Naive thymus-derived CD8-positive, alpha-beta T cell (primary cell): ENCODE measurements around the gene ISYNA1. TPM values are rescaled to one million over a fixed set of nuclear protein-coding genes. Genes with fewer than 3 reads are reported as not detected.

Experiments used
- ATAC-seq, 2 donors: fragments of 150-1000 bp; cut with Tn5 transposase in 1 of 2; sonication (Bioruptor Pico), chemical (Tn5 transposase) in 1 of 2; 1 replicate in 1 of 2; 2 replicates in 1 of 2; pipeline ENCODE4 v1.10.0; 2021; ENCODE audit warnings: mild to moderate bottlenecking in 2 of 2, moderate library complexity in 2 of 2
- POLR2A ChIA-PET: fragments of 350-600 bp; sonication (Branson Sonifier 250); formaldehyde crosslinking; loops from one replicate; lab custom pipeline; 2021; ENCODE audit warnings: antibody characterized with exemption; lab: Charles Lee
- DNase-seq, 10 donors: peaks; one replicate each; pipeline versions ENCODE4 v3.0.0 to v3.0.0-alpha.2; 2020 to 2022
- H3K27ac Mint-ChIP-seq, 10 donors: one replicate each; pipeline ENCODE4 v1.8.0; 2020 to 2022; ENCODE audit warnings: mild to moderate bottlenecking in 10 of 10, mixed read lengths in 10 of 10, moderate library complexity in 4 of 10, inconsistent platforms in 1 of 10
- H3K27me3 Mint-ChIP-seq, 5 donors: one replicate each; pipeline ENCODE4 v1.8.0; 2021 to 2022; ENCODE audit warnings: mixed read lengths in 5 of 5
- H3K36me3 Mint-ChIP-seq, 3 donors: one replicate each; pipeline ENCODE4 v1.8.0; 2020 to 2022; ENCODE audit warnings: mixed read lengths in 3 of 3, mild to moderate bottlenecking in 2 of 3, inconsistent platforms in 1 of 3
- H3K4me1 Mint-ChIP-seq, 4 donors: one replicate each; pipeline ENCODE4 v1.8.0; 2021 to 2022; ENCODE audit warnings: mixed read lengths in 4 of 4
- H3K4me3 Mint-ChIP-seq, 10 donors: one replicate each; pipeline ENCODE4 v1.8.0; 2020 to 2022; ENCODE audit warnings: mild to moderate bottlenecking in 10 of 10, mixed read lengths in 10 of 10, moderate library complexity in 6 of 10, inconsistent platforms in 1 of 10
- H3K9me3 Mint-ChIP-seq, 9 donors: one replicate each; pipeline ENCODE4 v1.8.0; 2020 to 2022; ENCODE audit warnings: mixed read lengths in 9 of 9, mild to moderate bottlenecking in 3 of 9, inconsistent platforms in 1 of 9, moderate library complexity in 1 of 9
- polyA plus RNA-seq, 3 donors: library from polyadenylated mRNA; unstranded; fragments of 300-500 nt; fragmentation: Illumina TruSeq; gene quantifications; one replicate each; pipeline ENCODE4 v1.2.3, GENCODE V29; 2021
- total RNA-seq, 8 experiments: library from RNA in 2 of 8; stranded (reverse) in 2 of 8; gene quantifications; one replicate each; pipeline ENCODE4 v1.2.3 and lab custom pipeline; 2021 to 2026

ISYNA1 gene
- total and polyA plus RNA-seq, 5 experiments from 2014 or later: 28.3 to 63.7 (median 53.2) TPM

DNA sequence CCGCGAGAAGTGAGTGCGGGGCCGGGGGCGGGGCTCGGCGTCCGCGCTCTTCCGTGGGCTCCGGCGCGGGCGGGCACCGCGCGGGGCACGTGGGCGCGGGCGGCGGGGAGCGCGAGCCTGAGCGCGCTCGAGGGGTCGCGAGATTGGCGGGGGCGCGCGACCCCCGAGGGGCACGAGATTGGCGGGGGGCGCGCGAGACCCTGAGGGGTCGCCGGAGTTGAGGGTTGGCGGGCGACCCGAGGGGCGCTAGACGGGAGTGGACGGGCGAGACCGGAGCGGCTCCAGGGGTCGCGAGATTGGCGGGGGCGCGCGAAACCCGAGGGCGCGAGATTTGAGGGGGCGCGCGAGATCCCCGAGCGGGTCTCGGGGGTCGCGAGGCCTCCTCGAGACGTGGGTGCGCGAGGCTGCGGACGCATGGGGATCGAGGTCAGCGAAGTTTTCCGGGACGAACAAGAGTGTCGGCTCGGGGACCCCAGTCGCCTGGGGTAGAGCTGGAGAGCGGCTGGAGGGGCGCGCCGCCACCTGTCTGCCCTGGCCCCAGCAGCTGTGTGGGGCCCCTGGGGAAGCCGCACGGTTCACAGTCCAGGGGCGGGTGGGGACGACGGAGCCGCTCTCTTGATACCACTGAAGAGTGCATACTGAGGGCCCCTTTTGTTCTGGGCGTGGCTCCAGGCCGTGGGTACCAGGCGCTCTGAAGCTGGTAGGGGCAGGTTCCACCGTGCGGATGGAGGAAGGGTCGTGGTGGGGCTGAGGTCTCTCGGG lies 18.1 kb downstream of the ISYNA1 start:
- H3K27me3 Mint-ChIP-seq: peaks cover 0 to 28% (median 9%) of the 10 kb centered on the region in 5 donors
- peak overlapping the region; percentile 74 to 92 (median 84) for H3K4me3 Mint-ChIP-seq
- no peaks in the 10 kb centered on the region for H3K36me3 Mint-ChIP-seq
- ATAC-seq: peak; percentile 32 to 34
- H3K4me1 Mint-ChIP-seq: peaks cover 38 to 83% (median 81%) of the 10 kb centered on the region in 4 donors
- H3K27ac Mint-ChIP-seq: peak overlapping the region in 9 of 10 donors; percentile 63 to 95 (median 87)
- peak in 3 of 10 donors; percentile 33 to 71 (median 39) for DNase-seq
- H3K9me3 Mint-ChIP-seq: no peaks in the 10 kb centered on the region
- POLR2A ChIA-PET: interaction anchor here (0.7 to 4.9 kb wide), 9 partner anchors 8 to 401 kb away, joined by 3 to 50 read pairs (median 7); partner anchors contain the start of gene JUND

GRCh38 chr19:18419195-18419698 lies 18.7 kb downstream of the ISYNA1 start, which contains the start of gene SSBP4:
TSS of gene SSBP4 (plus strand) at chr19:18419398. CDS start at chr19:18419649, 251 bp downstream.
- POLR2A ChIA-PET: interaction anchor here (0.6 to 4.9 kb wide), 15 partner anchors 9 to 487 kb away, joined by 3 to 50 read pairs (median 5); partner anchors contain the start of genes CCDC124, JUND, RAB3A and UPF1

DNA sequence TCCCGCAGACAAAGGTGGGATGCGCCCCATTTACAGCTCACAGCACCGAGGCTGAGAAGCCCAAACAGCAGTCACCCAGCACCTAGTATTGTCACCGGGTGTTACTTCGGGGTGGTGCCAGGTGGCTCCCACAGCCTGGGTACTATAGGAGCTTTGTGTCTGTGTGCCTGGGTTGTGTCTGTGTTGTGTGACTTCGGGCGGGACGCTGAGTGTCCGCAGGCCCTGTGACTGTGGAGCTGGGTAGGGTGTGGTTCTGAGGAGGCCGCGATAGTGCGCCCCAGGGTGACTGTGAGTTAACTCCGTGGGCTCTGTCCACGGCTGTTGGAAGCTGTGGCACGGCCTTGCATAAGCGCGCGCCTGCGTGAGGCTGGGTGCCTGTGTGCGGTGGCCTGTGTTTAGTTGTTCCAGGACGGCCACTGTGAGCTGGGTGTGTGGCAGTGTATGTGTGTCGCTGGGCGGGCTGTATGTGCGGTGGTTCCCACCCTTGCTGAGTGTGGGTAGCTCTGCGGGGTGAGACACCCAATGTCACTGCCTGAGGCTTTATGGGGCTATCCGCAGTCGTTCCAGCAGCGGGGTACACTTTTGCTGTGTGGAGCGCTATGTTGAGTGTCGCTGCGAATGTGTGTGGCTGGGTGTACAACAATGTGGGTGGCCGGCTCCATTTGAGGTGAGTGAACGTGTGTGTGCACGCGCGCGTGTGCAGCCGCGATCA lies 19.3 kb downstream of the ISYNA1 start:
- DNase-seq (peak in 3 of 10 donors; percentile 23 to 43 (median 41)), ATAC-seq (peak; percentile 43)
- Mint-ChIP-seq H3K36me3 (no peaks in the 10 kb centered on the region), H3K4me3 (peak overlapping the region; percentile 73 to 90 (median 85)), H3K9me3 (no peaks in the 10 kb centered on the region), H3K4me1 (peaks cover 40 to 82% (median 79%) of the 10 kb centered on the region in 4 donors), H3K27ac (peak overlapping the region; percentile 53 to 95 (median 84)), H3K27me3 (peaks cover 0 to 36% (median 9%) of the 10 kb centered on the region in 5 donors)
- POLR2A ChIA-PET: interaction anchor here (0.6 to 4.9 kb wide), 16 partner anchors 10 to 486 kb away, joined by 3 to 50 read pairs (median 4); partner anchors contain the start of genes CCDC124, JUND, RAB3A and UPF1

More at GRCh38 chr19:18419195-18419698, 18.7 kb downstream of the ISYNA1 start, which contains the start of gene SSBP4:
- Mint-ChIP-seq H3K9me3 (no peaks in the 10 kb centered on the region), H3K36me3 (no peaks in the 10 kb centered on the region), H3K27me3 (peaks cover 0 to 32% (median 9%) of the 10 kb centered on the region in 5 donors), H3K4me1 (peaks cover 38 to 84% (median 82%) of the 10 kb centered on the region in 4 donors), H3K27ac (peak within 1 kb of the TSS; percentile 53 to 95 (median 86)), H3K4me3 (peak within 1 kb of the TSS; percentile 74 to 92 (median 86))
- peak; percentile 50 to 78 (median 69) for DNase-seq
- ATAC-seq: peak; percentile 62 to 67

GRCh38 chr19:18418029-18418482 lies 19.9 kb downstream of the ISYNA1 start:
- DNase-seq: no peak
- POLR2A ChIA-PET: interaction anchor here (0.8 to 4.9 kb wide), 10 partner anchors 7 to 414 kb away, joined by 3 to 50 read pairs (median 6); partner anchors contain the start of genes JUND and UPF1
- Mint-ChIP-seq H3K36me3 (no peaks in the 10 kb centered on the region), H3K4me1 (peaks cover 38 to 76% (median 75%) of the 10 kb centered on the region in 4 donors), H3K9me3 (no peaks in the 10 kb centered on the region), H3K4me3 (peak overlapping the region; percentile 73 to 90 (median 85)), H3K27ac (peak overlapping the region in 7 of 10 donors; percentile 65 to 95 (median 82)), H3K27me3 (peaks cover 0 to 36% (median 9%) of the 10 kb centered on the region in 5 donors)
- ATAC-seq: no peak

DNA sequence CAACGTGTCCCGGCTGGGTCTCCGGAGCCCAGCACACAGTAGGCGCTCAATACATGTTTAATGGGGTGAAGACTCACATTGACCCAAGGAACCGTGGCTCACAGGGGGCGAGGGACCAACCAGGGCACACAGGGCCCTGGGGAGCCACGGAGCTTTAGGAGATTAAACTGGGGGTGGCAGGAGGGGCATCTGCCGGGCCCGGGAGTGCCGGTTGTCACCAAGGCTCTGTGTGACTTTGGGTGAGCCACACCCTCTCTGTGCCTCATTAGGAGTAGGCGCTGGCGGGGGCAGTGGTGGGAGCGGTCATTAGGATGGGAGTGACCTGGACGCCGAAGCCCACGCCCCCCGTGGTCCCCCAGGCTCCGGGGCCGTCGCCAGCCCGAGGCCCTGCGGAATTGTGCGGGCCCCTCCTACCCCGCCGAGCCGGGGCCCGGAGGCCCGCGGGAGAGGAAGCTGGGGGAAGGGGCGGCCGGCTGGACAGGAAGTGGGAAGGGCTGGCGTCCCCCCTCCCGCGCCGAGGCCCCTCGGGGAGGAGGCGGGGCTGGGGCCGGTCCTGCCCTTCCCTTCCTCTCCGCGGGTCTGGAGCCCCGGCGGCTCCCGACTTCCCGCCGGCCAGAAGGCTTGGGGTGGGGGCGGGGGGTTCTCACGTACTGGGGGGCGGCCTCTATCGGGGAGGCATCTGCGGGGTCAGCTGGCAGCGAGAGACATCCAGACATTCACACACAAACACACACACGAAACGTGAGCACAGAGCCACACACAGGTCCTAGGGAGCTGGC lies 20.5 kb downstream of the ISYNA1 start:
- ATAC-seq: no peak
- Mint-ChIP-seq H3K36me3 (no peaks in the 10 kb centered on the region), H3K4me3 (peak overlapping the region; percentile 73 to 90 (median 85)), H3K27ac (peak overlapping the region in 7 of 10 donors; percentile 65 to 95 (median 82)), H3K27me3 (peaks cover 0 to 41% (median 9%) of the 10 kb centered on the region in 5 donors), H3K9me3 (no peaks in the 10 kb centered on the region), H3K4me1 (peaks cover 34 to 70% (median 69%) of the 10 kb centered on the region in 4 donors)
- POLR2A ChIA-PET: interaction anchor here (0.7 to 4.9 kb wide), 8 partner anchors 8 to 414 kb away, joined by 3 to 50 read pairs (median 4); partner anchors contain the start of genes JUND and UPF1
- peak in 2 of 10 donors; percentile 1 to 20 for DNase-seq

DNA sequence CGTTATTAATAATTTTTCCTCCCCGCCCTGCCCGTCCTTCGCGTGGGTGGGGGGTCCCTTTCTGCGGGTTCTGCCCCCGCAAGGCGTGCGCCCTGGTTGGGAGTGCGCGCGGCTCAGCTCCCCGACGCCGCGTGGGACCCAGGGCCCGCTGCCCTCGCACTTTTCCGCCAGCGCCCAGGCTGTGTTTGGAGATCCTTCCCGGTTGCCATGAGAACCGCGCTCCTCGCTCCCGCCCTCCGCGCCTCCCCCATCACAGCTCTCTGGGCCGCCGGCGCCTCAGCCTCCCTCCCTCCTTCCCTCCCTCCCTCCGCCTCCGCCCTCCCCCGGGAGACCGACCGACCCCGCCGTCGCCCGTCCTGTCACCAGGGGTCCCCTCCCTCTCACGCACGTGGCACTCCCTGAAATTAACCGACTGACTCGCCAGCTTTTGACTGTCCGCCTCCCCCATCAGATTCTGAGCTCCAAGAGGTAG lies 21.1 kb downstream of the ISYNA1 start:
- Mint-ChIP-seq H3K4me1 (peaks cover 34 to 63% (median 63%) of the 10 kb centered on the region in 4 donors), H3K36me3 (no peaks in the 10 kb centered on the region), H3K27me3 (peaks cover 0 to 43% (median 9%) of the 10 kb centered on the region in 5 donors), H3K27ac (peak overlapping the region in 8 of 10 donors; percentile 34 to 90 (median 62)), H3K9me3 (no peaks in the 10 kb centered on the region), H3K4me3 (peak overlapping the region; percentile 69 to 85 (median 78))
- ATAC-seq (peak; percentile 18 to 29), DNase-seq (peak in 8 of 10 donors; percentile 40 to 73 (median 48))
- POLR2A ChIA-PET: interaction anchor here (0.7 to 4.9 kb wide), 4 partner anchors 9 to 406 kb away, joined by 3 to 50 read pairs (median 12); partner anchors contain the start of gene JUND

GRCh38 chr19:18415178-18415867 lies 22.6 kb downstream of the ISYNA1 start:
- Mint-ChIP-seq H3K27ac (peak overlapping the region in 5 of 10 donors; percentile 3 to 75 (median 51)), H3K9me3 (no peaks in the 10 kb centered on the region), H3K4me1 (peaks cover 28 to 53% (median 52%) of the 10 kb centered on the region in 4 donors), H3K27me3 (peaks cover 2 to 49% (median 13%) of the 10 kb centered on the region in 5 donors), H3K4me3 (peak overlapping the region in 8 of 10 donors; percentile 13 to 85 (median 60)), H3K36me3 (no peaks in the 10 kb centered on the region)
- DNase-seq: no peak
- ATAC-seq: no peak
- POLR2A ChIA-PET: interaction anchor here (0.9 to 3.5 kb wide), 5 partner anchors 9 to 135 kb away, joined by 3 to 21 read pairs (median 3); partner anchors contain the start of gene JUND

- Mint-ChIP-seq H3K9me3 (no peaks in the 10 kb centered on the region), H3K27ac (peak overlapping the region in 4 of 10 donors; percentile 19 to 87 (median 62)), H3K27me3 (peaks cover 2 to 49% (median 13%) of the 10 kb centered on the region in 5 donors), H3K4me1 (peaks cover 26 to 52% (median 48%) of the 10 kb centered on the region in 4 donors), H3K36me3 (no peaks in the 10 kb centered on the region), H3K4me3 (peak overlapping the region in 6 of 10 donors; percentile 28 to 66 (median 50))
- POLR2A ChIA-PET: interaction anchor here (0.8 to 3.5 kb wide), 7 partner anchors 7 to 134 kb away, joined by 3 to 21 read pairs (median 3); partner anchors contain the start of gene JUND
- DNase-seq (no peak), ATAC-seq (no peak)
These were observed 23.3 kb downstream of the ISYNA1 start for GRCh38 chr19:18414504-18415177.

GRCh38 chr19:18412610-18413239 lies 25.2 kb downstream of the ISYNA1 start:
- Mint-ChIP-seq H3K9me3 (no peaks in the 10 kb centered on the region), H3K4me3 (no peak overlapping the region)
- POLR2A ChIA-PET: interaction anchor here (0.7 to 1.1 kb wide), 4 partner anchors 13 to 617 kb away, joined by 3 to 6 read pairs (median 4); no protein-coding TSS in a partner anchor

More at GRCh38 chr19:18412610-18413239, 25.2 kb downstream of the ISYNA1 start:
- no peak for DNase-seq
- Mint-ChIP-seq H3K27ac (peak overlapping the region in 1 of 10 donors; percentile 43), H3K4me1 (peaks cover 15 to 44% (median 35%) of the 10 kb centered on the region in 4 donors), H3K36me3 (no peaks in the 10 kb centered on the region), H3K27me3 (peaks cover 2 to 39% (median 9%) of the 10 kb centered on the region in 5 donors)
- ATAC-seq: no peak
